ENCODE data around the gene PLCB1.

PLCB1 gene

DNA sequence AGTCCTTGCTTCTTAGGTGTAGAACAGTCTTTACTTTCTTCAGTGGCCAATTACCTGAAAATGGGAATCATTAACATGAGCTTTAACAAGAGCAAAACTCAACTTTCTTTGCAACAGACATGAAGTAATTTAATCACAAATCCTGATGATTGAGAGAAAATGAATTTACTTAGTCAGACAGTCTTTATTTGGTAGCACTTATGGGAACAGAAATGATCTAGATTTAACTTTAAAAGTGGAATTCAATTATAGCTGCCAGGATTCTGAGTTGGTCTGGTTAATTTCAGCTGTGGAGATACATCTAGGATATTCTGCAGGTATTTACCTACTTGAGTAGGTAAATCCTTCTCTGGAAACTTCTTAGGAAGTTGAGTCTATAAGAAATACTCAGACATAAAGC is 492.6 kb downstream of the PLCB1 start:
- no peak for DNase-seq (ENCODE audit: low read depth)
- no peak overlapping the region for H3K4me3 ChIP-seq (ENCODE audit: control insufficient read depth, low read depth, low read length)
- TF ChIP-seq, protein P1, sequence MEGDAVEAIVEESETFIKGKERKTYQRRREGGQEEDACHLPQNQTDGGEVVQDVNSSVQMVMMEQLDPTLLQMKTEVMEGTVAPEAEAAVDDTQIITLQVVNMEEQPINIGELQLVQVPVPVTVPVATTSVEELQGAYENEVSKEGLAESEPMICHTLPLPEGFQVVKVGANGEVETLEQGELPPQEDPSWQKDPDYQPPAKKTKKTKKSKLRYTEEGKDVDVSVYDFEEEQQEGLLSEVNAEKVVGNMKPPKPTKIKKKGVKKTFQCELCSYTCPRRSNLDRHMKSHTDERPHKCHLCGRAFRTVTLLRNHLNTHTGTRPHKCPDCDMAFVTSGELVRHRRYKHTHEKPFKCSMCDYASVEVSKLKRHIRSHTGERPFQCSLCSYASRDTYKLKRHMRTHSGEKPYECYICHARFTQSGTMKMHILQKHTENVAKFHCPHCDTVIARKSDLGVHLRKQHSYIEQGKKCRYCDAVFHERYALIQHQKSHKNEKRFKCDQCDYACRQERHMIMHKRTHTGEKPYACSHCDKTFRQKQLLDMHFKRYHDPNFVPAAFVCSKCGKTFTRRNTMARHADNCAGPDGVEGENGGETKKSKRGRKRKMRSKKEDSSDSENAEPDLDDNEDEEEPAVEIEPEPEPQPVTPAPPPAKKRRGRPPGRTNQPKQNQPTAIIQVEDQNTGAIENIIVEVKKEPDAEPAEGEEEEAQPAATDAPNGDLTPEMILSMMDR (IDR thresholded peaks at IDR 0.05; ENCODE audit: control insufficient read depth, insufficient read depth, low read depth, low read length, missing control alignments): no peak

DNA sequence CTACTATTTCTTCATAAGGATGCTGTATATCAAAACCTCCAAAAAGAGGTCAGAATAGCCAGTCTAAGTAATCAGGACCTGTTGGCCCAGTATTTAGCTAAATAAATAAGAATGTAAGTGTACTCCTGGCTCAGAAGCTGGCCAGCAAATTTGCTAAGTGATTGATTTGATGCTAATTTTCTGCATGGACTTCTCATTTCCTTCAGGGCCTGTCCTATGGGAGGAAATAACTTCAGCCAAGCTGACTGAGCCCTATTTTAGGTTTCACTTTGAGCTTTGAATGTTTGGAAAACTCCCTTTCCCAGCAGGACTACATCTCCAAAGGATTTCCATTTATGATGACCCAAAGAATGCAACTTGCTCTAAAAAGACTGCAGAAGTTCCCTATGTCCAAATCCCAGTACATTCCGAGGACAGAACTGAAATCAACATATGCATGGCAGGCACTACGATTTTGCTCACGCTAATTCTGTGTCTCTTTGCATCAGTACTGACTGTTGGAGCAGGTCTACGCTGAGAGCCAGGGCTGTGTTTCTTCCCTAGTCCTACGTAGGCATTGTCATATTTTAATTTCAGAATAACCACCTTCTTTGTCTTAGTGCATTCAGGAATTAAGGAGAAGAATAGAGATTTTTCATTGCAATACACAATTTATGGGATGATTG is 495.4 kb downstream of the PLCB1 start:
- TF ChIP-seq, protein P1 (IDR thresholded peaks at IDR 0.05; ENCODE audit: control insufficient read depth, insufficient read depth, low read depth, low read length, missing control alignments): no peak
- no peak overlapping the region for H3K4me3 ChIP-seq (ENCODE audit: control insufficient read depth, low read depth, low read length)
- no peak for DNase-seq (ENCODE audit: low read depth)

DNA sequence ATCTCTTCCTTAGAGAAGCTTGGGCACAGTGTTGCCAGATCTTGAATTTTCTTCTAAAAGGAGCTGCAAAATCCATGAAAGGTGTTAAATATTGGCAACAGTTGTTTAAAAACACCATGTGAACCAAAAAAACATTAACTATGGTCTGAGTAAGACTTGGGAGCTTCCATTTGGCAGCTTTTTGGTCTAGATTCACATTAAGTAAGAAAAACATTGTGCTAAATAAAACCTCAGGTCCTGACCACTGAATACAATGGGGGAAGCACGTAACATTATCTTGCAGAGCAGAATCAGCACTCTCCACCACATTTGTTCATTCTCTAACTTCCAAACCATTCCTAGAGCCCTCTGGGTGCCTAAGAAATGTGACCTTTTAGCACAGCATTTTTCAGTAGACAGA is 499.2 kb downstream of the PLCB1 start:
- DNase-seq (ENCODE audit: low read depth): no peak
- TF ChIP-seq, protein P1 (IDR thresholded peaks at IDR 0.05; ENCODE audit: control insufficient read depth, insufficient read depth, low read depth, low read length, missing control alignments): no peak
- no peak overlapping the region for H3K4me3 ChIP-seq (ENCODE audit: control insufficient read depth, low read depth, low read length)

DNA sequence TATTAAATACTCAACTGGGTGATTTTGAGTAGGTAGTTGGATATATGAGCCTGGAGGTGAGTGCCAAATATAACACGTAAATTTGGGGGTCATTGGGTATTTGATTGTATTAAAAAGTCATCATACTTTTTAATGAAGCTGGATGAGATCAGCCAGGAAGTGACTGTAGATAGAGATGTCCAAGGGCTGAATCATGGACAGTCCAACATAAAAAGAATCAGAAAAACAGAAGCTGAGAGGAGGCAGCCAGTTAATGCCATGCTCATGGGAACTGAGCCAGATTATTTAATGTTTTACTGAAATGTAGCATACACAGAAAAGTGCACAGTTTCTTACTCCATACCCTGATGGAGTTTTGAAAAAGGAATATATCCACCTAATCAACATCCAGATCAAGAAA is 501.3 kb downstream of the PLCB1 start:
- TF ChIP-seq, protein P1 (IDR thresholded peaks at IDR 0.05; ENCODE audit: control insufficient read depth, insufficient read depth, low read depth, low read length, missing control alignments): no peak
- DNase-seq (ENCODE audit: low read depth): peak; percentile 2
- H3K4me3 ChIP-seq (ENCODE audit: control insufficient read depth, low read depth, low read length): no peak overlapping the region

DNA sequence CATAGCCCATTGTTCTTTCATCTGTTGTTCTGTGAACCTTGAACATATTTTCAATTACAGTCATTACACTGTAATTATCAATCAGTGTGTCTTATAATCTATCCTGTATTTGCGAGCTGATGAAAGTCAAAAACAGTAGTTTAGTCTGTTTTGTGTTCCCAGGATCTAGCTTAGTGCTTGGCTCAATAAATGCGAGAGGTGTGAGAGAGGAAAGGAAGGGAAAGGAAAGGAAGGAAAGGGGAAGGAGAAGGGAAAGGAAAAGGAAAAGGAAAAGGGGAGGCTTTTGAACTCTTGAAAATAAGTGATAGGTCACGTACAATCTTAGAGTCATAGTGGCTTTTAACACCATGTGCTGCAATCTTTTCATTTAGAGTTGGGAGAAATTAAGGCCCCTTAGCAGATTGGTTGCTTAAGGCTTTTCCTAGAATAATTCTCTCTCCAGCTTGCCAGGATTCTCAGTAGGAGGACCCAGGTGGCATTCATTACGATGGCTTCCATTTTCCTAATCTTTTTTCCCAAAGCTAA is 503.0 kb downstream of the PLCB1 start:
- TF ChIP-seq, protein P1 (IDR thresholded peaks at IDR 0.05; ENCODE audit: control insufficient read depth, insufficient read depth, low read depth, low read length, missing control alignments): no peak
- DNase-seq (ENCODE audit: low read depth): no peak
- H3K4me3 ChIP-seq (ENCODE audit: control insufficient read depth, low read depth, low read length): no peak overlapping the region

DNA sequence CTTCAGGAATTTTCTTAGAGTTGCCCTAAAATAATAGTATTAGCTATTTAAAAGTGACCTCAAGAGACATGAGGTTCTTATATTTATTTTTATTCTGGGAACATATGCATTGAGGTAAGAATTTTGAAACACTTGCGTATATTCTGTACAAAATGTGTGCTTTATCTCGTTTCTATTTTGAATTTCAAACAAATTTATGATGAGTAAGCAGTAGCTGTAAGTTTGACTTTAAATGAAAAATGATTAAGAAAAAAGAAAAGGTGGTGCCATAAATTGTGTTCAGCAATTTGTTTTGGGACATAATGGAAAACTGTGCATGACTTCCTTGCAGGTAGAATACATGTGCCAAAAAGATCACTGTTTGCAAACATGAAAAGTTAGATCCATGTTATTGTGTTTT is 503.8 kb downstream of the PLCB1 start:
- no peak overlapping the region for H3K4me3 ChIP-seq (ENCODE audit: control insufficient read depth, low read depth, low read length)
- TF ChIP-seq, protein P1 (IDR thresholded peaks at IDR 0.05; ENCODE audit: control insufficient read depth, insufficient read depth, low read depth, low read length, missing control alignments): no peak
- DNase-seq (ENCODE audit: low read depth): no peak

All from AG09309 (cell line).